DLD1 (cell line): ENCODE results near the gene TTYH3.

ENCODE experiments used
- in situ Hi-C: cut with HindIII; loops from 2 replicates; pipeline ENCODE4 v1.10.0; 2017; ENCODE audit warnings: low sequenced_read_pairs

Gene TTYH3

GRCh38 chr7:2601907-2602306 lies 29.9 kb upstream of the TTYH3 start:
- in situ Hi-C loops = loop anchor here (25.0 kb wide), 1 partner anchor 115 kb away; the partner anchor contains the start of gene GRIFIN

- in situ Hi-C loops = loop anchor here (25.0 kb wide), 1 partner anchor 115 kb away; the partner anchor contains the start of gene GRIFIN
Measured at GRCh38 chr7:2602406-2603043, 29.3 kb upstream of the TTYH3 start.

- in situ Hi-C loops = loop anchor here (25.0 kb wide), 1 partner anchor 116 kb away; the partner anchor contains the start of gene GRIFIN
Measured at GRCh38 chr7:2603044-2603965, 28.5 kb upstream of the TTYH3 start.

- in situ Hi-C loops = loop anchor here (25.0 kb wide), 1 partner anchor 117 kb away; the partner anchor contains the start of gene GRIFIN
Measured at GRCh38 chr7:2604608-2605174, 27.1 kb upstream of the TTYH3 start.

GRCh38 chr7:2605608-2606538 lies 25.9 kb upstream of the TTYH3 start:
- in situ Hi-C loops = loop anchor here (25.0 kb wide), 1 partner anchor 119 kb away; the partner anchor contains the start of gene GRIFIN

- in situ Hi-C loops = loop anchor here (25.0 kb wide), 1 partner anchor 119 kb away; the partner anchor contains the start of gene GRIFIN
Measured at GRCh38 chr7:2606539-2606936, 25.2 kb upstream of the TTYH3 start.

GRCh38 chr7:2607122-2607922 lies 24.5 kb upstream of the TTYH3 start:
- in situ Hi-C loops = loop anchor here (25.0 kb wide), 1 partner anchor 120 kb away; the partner anchor contains the start of gene GRIFIN

- in situ Hi-C loops = loop anchor here (25.0 kb wide), 1 partner anchor 121 kb away; the partner anchor contains the start of gene GRIFIN
Measured at GRCh38 chr7:2607923-2608904, 23.6 kb upstream of the TTYH3 start.

GRCh38 chr7:2608921-2609411 lies 22.8 kb upstream of the TTYH3 start:
- in situ Hi-C loops = loop anchor here (25.0 kb wide), 1 partner anchor 122 kb away; the partner anchor contains the start of gene GRIFIN

- in situ Hi-C loops = loop anchor here (25.0 kb wide), 1 partner anchor 122 kb away; the partner anchor contains the start of gene GRIFIN
Measured at GRCh38 chr7:2609646-2610045, 22.1 kb upstream of the TTYH3 start.

- in situ Hi-C loops = loop anchor here (25.0 kb wide), 1 partner anchor 123 kb away; the partner anchor contains the start of gene GRIFIN
Measured at GRCh38 chr7:2610466-2610865, 21.3 kb upstream of the TTYH3 start.

- in situ Hi-C loops = loop anchor here (25.0 kb wide), 1 partner anchor 124 kb away; the partner anchor contains the start of gene GRIFIN
Measured at GRCh38 chr7:2610898-2611297, 20.9 kb upstream of the TTYH3 start.

- in situ Hi-C loops = loop anchor here (25.0 kb wide), 1 partner anchor 124 kb away; the partner anchor contains the start of gene GRIFIN
Measured at GRCh38 chr7:2611401-2611800, 20.4 kb upstream of the TTYH3 start.

- in situ Hi-C loops = loop anchor here (25.0 kb wide), 1 partner anchor 125 kb away; the partner anchor contains the start of gene GRIFIN
Measured at GRCh38 chr7:2611922-2612321, 19.9 kb upstream of the TTYH3 start.

- in situ Hi-C loops = loop anchor here (25.0 kb wide), 1 partner anchor 125 kb away; the partner anchor contains the start of gene GRIFIN
Measured at GRCh38 chr7:2612445-2613097, 19.2 kb upstream of the TTYH3 start.

GRCh38 chr7:2613098-2613930 lies 18.5 kb upstream of the TTYH3 start:
- in situ Hi-C loops = loop anchor here (25.0 kb wide), 1 partner anchor 126 kb away; the partner anchor contains the start of gene GRIFIN
